Activated CD8-positive, alpha-beta T cell treated with anti-CD3 and anti-CD28 coated beads for 36 hours (primary cell): ENCODE data around the gene SEMA6D. TPM values are rescaled to one million over a fixed set of nuclear protein-coding genes. Genes with fewer than 3 reads are reported as not detected.

Experiments
- ATAC-seq: fragments of 200-7000 bp; cut with Tn5 transposase; one replicate; pipeline ENCODE4 v1.10.0; 2021; ENCODE audit warnings: mild to moderate bottlenecking, moderate library complexity
- CTCF ChIA-PET: fragments of 350-600 bp; sonication (Branson Sonifier 250); formaldehyde crosslinking; loops from one replicate; lab custom pipeline; 2021; ENCODE audit warnings: antibody characterized with exemption; lab: Charles Lee
- POLR2A ChIA-PET: fragments of 350-600 bp; sonication (Branson Sonifier 250); formaldehyde crosslinking; loops from one replicate; lab custom pipeline; 2021; ENCODE audit warnings: antibody characterized with exemption; lab: Charles Lee
- DNase-seq: peaks from one replicate; pipeline ENCODE4 v3.0.0-alpha.2; 2020
- H3K27ac Mint-ChIP-seq: one replicate; pipeline ENCODE4 v1.8.0; 2021; ENCODE audit warnings: mild to moderate bottlenecking, mixed read lengths
- H3K27me3 Mint-ChIP-seq: one replicate; pipeline ENCODE4 v1.8.0; 2021; ENCODE audit warnings: mixed read lengths
- H3K36me3 Mint-ChIP-seq: one replicate; pipeline ENCODE4 v1.8.0; 2021; ENCODE audit warnings: low read depth, mixed read lengths
- H3K4me1 Mint-ChIP-seq: one replicate; pipeline ENCODE4 v1.8.0; 2021; ENCODE audit warnings: low read depth, mixed read lengths
- H3K4me3 Mint-ChIP-seq: one replicate; pipeline ENCODE4 v1.8.0; 2021; ENCODE audit warnings: mild to moderate bottlenecking, moderate library complexity, mixed read lengths
- H3K9me3 Mint-ChIP-seq: one replicate; pipeline ENCODE4 v1.8.0; 2021; ENCODE audit warnings: mixed read lengths
- CTCF ChIP-seq: fragments of 200-600 bp; IDR thresholded peaks from one replicate; pipeline ENCODE4 v1.8.0; 2022; ENCODE audit warnings: antibody characterized with exemption, mild to moderate bottlenecking
- intact Hi-C: fragments of 100-400 bp; cut with micrococcal nuclease; formaldehyde crosslinking; loops from one replicate; pipeline ENCODE4 v1.10.0; 2022
- total RNA-seq, 2 experiments: library from RNA; stranded (reverse); gene quantifications; one replicate each; pipeline ENCODE4 v1.2.3, GENCODE V29; 2021

The SEMA6D gene
- total RNA-seq, 2 experiments from 2014 or later: not detected

- intact Hi-C loops: no loop called here
- ATAC-seq: no peak
- no peak for TF ChIP-seq CTCF
- Mint-ChIP-seq H3K27me3 (peaks cover 3% of the 10 kb centered on the region), H3K27ac (no peak overlapping the region), H3K9me3 (no peaks in the 10 kb centered on the region), H3K36me3 (no peaks in the 10 kb centered on the region), H3K4me3 (no peak overlapping the region), H3K4me1 (no peaks in the 10 kb centered on the region)
- POLR2A ChIA-PET: no interaction called here
- CTCF ChIA-PET: interaction anchor here (1.3 kb wide), 1 partner anchor 15 kb away, joined by 3 read pairs; no protein-coding TSS in a partner anchor
- no peak for DNase-seq
These were observed 23.8 kb downstream of the SEMA6D start for GRCh38 chr15:47741082-47741481.

- no peaks in the 10 kb centered on the region for H3K36me3 Mint-ChIP-seq
These were observed 24.6 kb downstream of the SEMA6D start for GRCh38 chr15:47741907-47742306.

GRCh38 chr15:47742334-47742733, 25.0 kb downstream of the SEMA6D start:
- no peak for ATAC-seq
- CTCF ChIA-PET: interaction anchor here (1.3 kb wide), 1 partner anchor 16 kb away, joined by 3 read pairs; no protein-coding TSS in a partner anchor

More at GRCh38 chr15:47741907-47742306, 24.6 kb downstream of the SEMA6D start:
- DNase-seq (no peak), ATAC-seq (no peak)
- Mint-ChIP-seq H3K4me1 (no peaks in the 10 kb centered on the region), H3K27me3 (peaks cover 3% of the 10 kb centered on the region), H3K4me3 (no peak overlapping the region), H3K27ac (no peak overlapping the region), H3K9me3 (no peaks in the 10 kb centered on the region)
- no peak for TF ChIP-seq CTCF
- intact Hi-C loops: no loop called here
- ChIA-PET POLR2A (no interaction called here), CTCF (interaction anchor here (1.3 kb wide), 1 partner anchor 16 kb away, joined by 3 read pairs; no protein-coding TSS in a partner anchor)

GRCh38 chr15:47742742-47743141, 25.4 kb downstream of the SEMA6D start:
- no peak overlapping the region for H3K27ac Mint-ChIP-seq
- no peaks in the 10 kb centered on the region for H3K4me1 Mint-ChIP-seq
- no peaks in the 10 kb centered on the region for H3K36me3 Mint-ChIP-seq
- no peak for TF ChIP-seq CTCF
- ATAC-seq: no peak
- H3K27me3 Mint-ChIP-seq: peaks cover 3% of the 10 kb centered on the region
- intact Hi-C loops: no loop called here
- H3K4me3 Mint-ChIP-seq: no peak overlapping the region
- POLR2A ChIA-PET: no interaction called here
- CTCF ChIA-PET: no interaction called here
- no peaks in the 10 kb centered on the region for H3K9me3 Mint-ChIP-seq
- DNase-seq: no peak

More at GRCh38 chr15:47742334-47742733, 25.0 kb downstream of the SEMA6D start:
- Mint-ChIP-seq H3K9me3 (no peaks in the 10 kb centered on the region), H3K4me3 (no peak overlapping the region), H3K4me1 (no peaks in the 10 kb centered on the region), H3K27me3 (peaks cover 3% of the 10 kb centered on the region), H3K27ac (no peak overlapping the region), H3K36me3 (no peaks in the 10 kb centered on the region)
- no peak for DNase-seq
- TF ChIP-seq CTCF: no peak
- intact Hi-C loops: no loop called here
- POLR2A ChIA-PET: no interaction called here

- H3K4me3 Mint-ChIP-seq: no peak overlapping the region
- DNase-seq (no peak), ATAC-seq (no peak)
- intact Hi-C loops: no loop called here
- no peak for TF ChIP-seq CTCF
- no peak overlapping the region for H3K27ac Mint-ChIP-seq
- ChIA-PET POLR2A (no interaction called here), CTCF (no interaction called here)
- H3K36me3 Mint-ChIP-seq: no peaks in the 10 kb centered on the region
- no peaks in the 10 kb centered on the region for H3K4me1 Mint-ChIP-seq
- H3K9me3 Mint-ChIP-seq: no peaks in the 10 kb centered on the region
- peaks cover 1% of the 10 kb centered on the region for H3K27me3 Mint-ChIP-seq
These were observed 26.1 kb downstream of the SEMA6D start for GRCh38 chr15:47743385-47743784.
